ENCODE results near the gene LZTS2. TPM values are rescaled to one million over a fixed set of nuclear protein-coding genes. Genes with fewer than 3 reads are reported as not detected.

The LZTS2 gene
- total and polyA plus RNA-seq, 7 donors: 10.9 to 169 (median 82.3) TPM

- peaks cover 0 to 28% (median 20%) of the 10 kb centered on the region in 4 donors for H3K4me1 ChIP-seq
- peaks cover 0 to 10% (median 0%) of the 10 kb centered on the region in 3 donors for H3K27me3 ChIP-seq
- TF ChIP-seq POLR2A (IDR thresholded peaks at IDR 0.05): no peak
- no peak for TF ChIP-seq CTCF (IDR thresholded peaks at IDR 0.05)
- TF ChIP-seq EP300 (IDR thresholded peaks at IDR 0.05): no peak
- TF ChIP-seq POLR2AphosphoS5 (IDR thresholded peaks at IDR 0.05): no peak
- intact Hi-C loops (cut with DNase I): loop anchor here (5.0 to 10.0 kb wide), 2 partner anchors 37 to 324 kb away; partner anchors contain the start of gene BTRC
- no peaks in the 10 kb centered on the region for H3K9me3 ChIP-seq
- H3K27ac ChIP-seq: peak overlapping the region; percentile 91 to 98 (median 96)
- WGBS, 2 donors: 6 to 11% methylated on average over 25 of the region's 25 CpGs
- H3K4me3 ChIP-seq: peak overlapping the region; percentile 66 to 85 (median 76)
- DNase-seq: no peak
- H3K36me3 ChIP-seq: peaks cover 2 to 10% (median 8%) of the 10 kb centered on the region in 4 donors
Observed at GRCh38 chr10:101030496-101031127, 31.0 kb downstream of the LZTS2 start.

GRCh38 chr10:101031128-101031795 lies 31.7 kb downstream of the LZTS2 start, which contains the start of the genes PDZD7 and SFXN3:
Gene PDZD7, minus strand, starts transcription at chr10:101031129. Its CDS starts 910 bp downstream, at chr10:101030219.
Gene SFXN3, plus strand, starts transcription at chr10:101031234. Its CDS starts 3,461 bp downstream, at chr10:101034695.
- H3K27ac ChIP-seq: peak within 1 kb of the TSS; percentile 91 to 98 (median 96)
- H3K4me1 ChIP-seq: peaks cover 0 to 28% (median 20%) of the 10 kb centered on the region in 4 donors
- peak; percentile 98 for DNase-seq
- peaks cover 8 to 17% (median 14%) of the 10 kb centered on the region in 4 donors for H3K36me3 ChIP-seq
- peak within 1 kb of the TSS; percentile 66 to 85 (median 76) for H3K4me3 ChIP-seq
- peaks cover 0 to 10% (median 0%) of the 10 kb centered on the region in 3 donors for H3K27me3 ChIP-seq
- H3K9me3 ChIP-seq: no peaks in the 10 kb centered on the region
- 0 to 1% methylated on average over 38 of the region's 38 CpGs for WGBS, 2 donors
- TF ChIP-seq CTCF (IDR thresholded peaks at IDR 0.05) (no peak), POLR2AphosphoS5 (IDR thresholded peaks at IDR 0.05) (peak; percentile 76 to 83 (median 83)), POLR2A (IDR thresholded peaks at IDR 0.05) (peak; percentile 39 to 76), EP300 (IDR thresholded peaks at IDR 0.05) (no peak)
- intact Hi-C loops (cut with DNase I): loop anchor here (5.0 to 10.0 kb wide), 2 partner anchors 36 to 324 kb away; partner anchors contain the start of gene BTRC

GRCh38 chr10:101031796-101032636 lies 32.4 kb downstream of the LZTS2 start:
- H3K27ac ChIP-seq: peak overlapping the region; percentile 91 to 98 (median 96)
- H3K4me1 ChIP-seq: peaks cover 0 to 28% (median 20%) of the 10 kb centered on the region in 4 donors
- peak overlapping the region; percentile 66 to 85 (median 76) for H3K4me3 ChIP-seq
- intact Hi-C loops (cut with DNase I): loop anchor here (5.0 to 10.0 kb wide), 2 partner anchors 35 to 323 kb away; partner anchors contain the start of gene BTRC
- WGBS, 2 donors: 0 to 1% methylated on average over 47 of the region's 47 CpGs
- H3K27me3 ChIP-seq: peaks cover 0 to 10% (median 0%) of the 10 kb centered on the region in 3 donors
- no peaks in the 10 kb centered on the region for H3K9me3 ChIP-seq
- peak; percentile 90 for DNase-seq
- peak in 1 of 2 donors; percentile 46 for TF ChIP-seq POLR2A (IDR thresholded peaks at IDR 0.05)
- no peak for TF ChIP-seq EP300 (IDR thresholded peaks at IDR 0.05)
- peak; percentile 67 to 87 (median 76) for TF ChIP-seq POLR2AphosphoS5 (IDR thresholded peaks at IDR 0.05)
- peaks cover 16 to 24% (median 22%) of the 10 kb centered on the region in 4 donors for H3K36me3 ChIP-seq

GRCh38 chr10:101032637-101033224 lies 33.1 kb downstream of the LZTS2 start:
- TF ChIP-seq CTCF (IDR thresholded peaks at IDR 0.05): no peak
- TF ChIP-seq EP300 (IDR thresholded peaks at IDR 0.05): no peak
- TF ChIP-seq POLR2A (IDR thresholded peaks at IDR 0.05): no peak
- peak in 1 of 4 donors; percentile 45 for TF ChIP-seq POLR2AphosphoS5 (IDR thresholded peaks at IDR 0.05)
- H3K27me3 ChIP-seq: peaks cover 0 to 10% (median 0%) of the 10 kb centered on the region in 3 donors
- WGBS, 2 donors: 12 to 16% methylated on average over 6 of the region's 6 CpGs
- peaks cover 0 to 28% (median 20%) of the 10 kb centered on the region in 4 donors for H3K4me1 ChIP-seq
- intact Hi-C loops (cut with DNase I): loop anchor here (5.0 to 10.0 kb wide), 2 partner anchors 35 to 322 kb away; partner anchors contain the start of gene BTRC
- DNase-seq: peak; percentile 88
- H3K36me3 ChIP-seq: peaks cover 18 to 31% (median 29%) of the 10 kb centered on the region in 4 donors
- H3K4me3 ChIP-seq: peak overlapping the region; percentile 66 to 85 (median 76)
- H3K27ac ChIP-seq: peak overlapping the region; percentile 91 to 98 (median 96)
- no peaks in the 10 kb centered on the region for H3K9me3 ChIP-seq
